Measurements from ENCODE around the gene GKN2.

- no peak for TF ChIP-seq CTCF (IDR thresholded peaks at IDR 0.05)
- no peak for TF ChIP-seq REST (IDR thresholded peaks at IDR 0.05; ENCODE audit: insufficient read depth in 1 of 2, low read depth in 2 of 2, low read length in 1 of 2)
- TF ChIP-seq POLR2AphosphoS5 (IDR thresholded peaks at IDR 0.05; ENCODE audit: low read depth, low read length): no peak
- no peak for TF ChIP-seq SIN3A (IDR thresholded peaks at IDR 0.05; ENCODE audit: borderline replicate concordance, insufficient read depth, low read depth, low read length)
- no peak for TF ChIP-seq TCF7L2 (IDR thresholded peaks at IDR 0.05; ENCODE audit: low read depth, low read length)
Measured at GRCh38 chr2:68932402-68932801, 20.3 kb downstream of the GKN2 start.
